ENCODE results near the gene GPR84.

GPR84 gene

GRCh38 chr12:54321363-54321762 lies 42.9 kb downstream of the GPR84 start:
- DNase-seq = no peak
